ENCODE data around the gene RTKN. TPM values are rescaled to one million over a fixed set of nuclear protein-coding genes. Genes with fewer than 3 reads are reported as not detected.

The RTKN gene
- total and polyA plus RNA-seq, 9 donors = 35.4 to 58.5 (median 47.6) TPM

DNA sequence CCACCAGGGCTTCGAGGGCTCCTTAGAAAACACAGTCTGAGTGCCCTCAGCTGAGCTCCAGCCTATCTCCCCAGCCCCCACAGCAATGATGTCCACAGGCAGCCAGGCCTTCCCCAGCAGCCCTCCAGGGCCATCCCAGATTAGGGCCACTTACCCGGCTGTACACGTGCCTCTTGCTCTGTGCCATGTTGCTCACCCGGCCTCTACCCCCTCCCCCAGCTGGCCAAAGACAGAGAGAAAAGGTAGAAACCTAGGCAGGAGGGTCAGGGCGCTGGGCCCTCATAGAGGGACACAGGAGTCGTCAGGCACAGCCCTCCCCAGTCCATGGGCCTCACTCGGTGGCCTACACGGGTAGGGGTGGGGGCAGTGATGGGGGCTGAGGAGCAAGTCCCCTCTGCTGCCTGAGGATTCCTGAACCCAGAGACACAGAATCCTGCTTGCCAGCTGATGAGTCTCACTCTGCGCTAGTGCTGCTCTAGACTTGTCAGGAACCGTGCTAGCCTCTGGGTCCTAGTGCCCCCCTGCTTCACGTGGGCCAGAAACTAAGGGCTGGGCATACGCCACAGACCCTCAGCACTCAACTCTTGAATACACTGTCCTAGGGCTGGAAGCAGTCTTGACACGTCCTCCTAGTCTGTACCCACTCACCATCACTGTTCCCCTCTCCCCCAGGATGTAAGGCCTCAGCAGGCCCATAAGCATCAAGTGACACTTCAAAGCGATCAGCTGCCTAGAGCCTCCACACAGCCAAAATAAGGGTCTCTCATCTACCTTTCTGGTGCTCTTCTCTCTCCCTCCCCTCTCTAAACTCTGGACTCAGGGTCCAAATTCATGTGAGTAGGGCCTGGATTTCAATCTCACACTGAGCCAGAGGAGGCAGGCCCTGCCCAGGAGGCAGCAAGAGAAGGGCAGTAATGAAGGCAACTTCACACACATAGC is 61.6 kb downstream of the RTKN start, which contains the start of gene DCTN1:
Gene DCTN1, minus strand, starts transcription at position 461 of the 939 bp plus-strand sequence. Its CDS starts 274 bp downstream, at position 187.
- H3K36me3 ChIP-seq (ENCODE audit: control insufficient read depth, insufficient read depth, low read length) = peaks cover 40% of the 10 kb centered on the region
- no peaks in the 10 kb centered on the region for H3K9me3 ChIP-seq (replicated peaks; ENCODE audit: control insufficient read depth, low read depth, low read length)
- peak; percentile 86 for DNase-seq
- 6% methylated on average over 10 of the region's 14 CpGs for WGBS (ENCODE audit: insufficient coverage)
- H3K27ac ChIP-seq (ENCODE audit: low read length) = no peak within 1 kb of the TSS
- H3K4me3 ChIP-seq (ENCODE audit: low read length) = peak within 1 kb of the TSS; percentile 23
- peaks cover 10% of the 10 kb centered on the region for H3K4me1 ChIP-seq (ENCODE audit: control insufficient read depth, insufficient read depth, low read length)
- H3K27me3 ChIP-seq (ENCODE audit: control insufficient read depth, insufficient read depth, low read length) = no peaks in the 10 kb centered on the region

DNA sequence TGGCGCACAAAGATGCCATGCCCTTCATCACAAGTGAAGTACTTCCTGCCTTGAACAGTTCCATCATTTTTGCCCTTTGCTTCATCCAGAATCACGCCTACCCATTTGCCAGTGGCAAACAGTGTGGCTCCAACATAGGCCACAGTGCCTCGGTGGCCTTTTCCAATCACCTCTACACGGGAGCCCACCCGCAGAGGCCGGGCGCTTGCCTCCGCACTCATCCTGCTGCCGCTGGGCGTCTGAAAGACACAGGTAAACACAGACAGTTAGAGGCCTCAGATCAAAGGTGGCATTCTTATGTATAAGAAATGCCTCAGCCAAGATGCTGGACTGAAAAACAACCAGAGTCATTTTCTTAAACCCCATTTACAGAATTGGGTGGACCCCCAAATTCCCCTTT is 63.7 kb downstream of the RTKN start:
- H3K36me3 ChIP-seq (ENCODE audit: control insufficient read depth, insufficient read depth, low read length) = peaks cover 33% of the 10 kb centered on the region
- H3K4me1 ChIP-seq (ENCODE audit: control insufficient read depth, insufficient read depth, low read length) = peaks cover 25% of the 10 kb centered on the region
- no peak overlapping the region for H3K4me3 ChIP-seq (ENCODE audit: low read length)
- H3K27me3 ChIP-seq (ENCODE audit: control insufficient read depth, insufficient read depth, low read length) = no peaks in the 10 kb centered on the region
- WGBS (ENCODE audit: insufficient coverage) = 95% methylated on average over 9 of the region's 10 CpGs
- H3K27ac ChIP-seq (ENCODE audit: low read length) = no peak overlapping the region
- no peaks in the 10 kb centered on the region for H3K9me3 ChIP-seq (replicated peaks; ENCODE audit: control insufficient read depth, low read depth, low read length)
- DNase-seq = no peak

DNA sequence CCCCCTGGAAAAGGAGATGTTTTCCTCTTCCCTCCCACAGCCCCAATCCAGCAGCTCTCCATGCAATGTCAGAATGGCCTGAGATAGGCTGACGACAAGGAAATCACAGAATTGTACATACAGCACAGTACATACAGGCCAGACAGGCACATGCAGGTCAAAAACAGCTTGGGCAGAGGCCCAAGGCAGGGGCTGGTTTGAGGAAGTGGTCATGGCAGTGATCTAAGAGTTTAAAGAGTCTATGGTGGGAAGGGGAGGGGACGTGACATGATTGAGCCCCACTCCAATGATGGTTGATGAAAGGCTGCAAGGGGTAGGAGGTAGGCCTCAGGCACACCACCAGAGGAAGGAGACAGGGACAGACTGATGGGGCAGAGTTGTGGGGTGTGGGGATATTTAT is 65.9 kb downstream of the RTKN start:
- Histone ChIP-seq H3K4me3 (ENCODE audit: low read length) (no peak overlapping the region), H3K4me1 (ENCODE audit: control insufficient read depth, insufficient read depth, low read length) (peaks cover 33% of the 10 kb centered on the region)
- 96% methylated on average over 2 of the region's 2 CpGs for WGBS (ENCODE audit: insufficient coverage)

More for the DNA sequence above, 65.9 kb downstream of the RTKN start:
- no peak for DNase-seq
- Histone ChIP-seq H3K27me3 (ENCODE audit: control insufficient read depth, insufficient read depth, low read length) (no peaks in the 10 kb centered on the region), H3K27ac (ENCODE audit: low read length) (no peak overlapping the region), H3K36me3 (ENCODE audit: control insufficient read depth, insufficient read depth, low read length) (peaks cover 47% of the 10 kb centered on the region), H3K9me3 (replicated peaks; ENCODE audit: control insufficient read depth, low read depth, low read length) (no peaks in the 10 kb centered on the region)

Other genes starting within 250 kb of the RTKN start
- gene MTHFD2, start 243.3 kb downstream of the RTKN start, total RNA-seq = 27.3 TPM
- 10 to 100 TPM; 25.6 to 42.6 (median 31.9) TPM for gene MTHFD2, start 243.3 kb downstream of the RTKN start, polyA plus RNA-seq (ENCODE audit: insufficient read depth in 1 of 8, insufficient read length in 8 of 8, low replicate concordance in 1 of 8)
- gene SLC4A5, start 98.5 kb downstream of the RTKN start, total RNA-seq = 2.2 TPM
- gene SLC4A5, start 98.5 kb downstream of the RTKN start, polyA plus RNA-seq (ENCODE audit: insufficient read depth in 1 of 8, insufficient read length in 8 of 8, low replicate concordance in 1 of 8) = 1 to 10 TPM; 1.2 to 2.2 (median 1.6) TPM
- gene DCTN1, start 61.6 kb downstream of the RTKN start, total RNA-seq = 56.6 TPM
- 100 to 1,000 TPM in 7 of 8 donors, 10 to 100 TPM in 1; 96.4 to 129 (median 108) TPM for gene DCTN1, start 61.6 kb downstream of the RTKN start, polyA plus RNA-seq (ENCODE audit: insufficient read depth in 1 of 8, insufficient read length in 8 of 8, low replicate concordance in 1 of 8)
- gene C2orf81, start 20.3 kb downstream of the RTKN start, total RNA-seq = 1.4 TPM
- 1 to 10 TPM; 2.2 to 3.6 (median 2.7) TPM for gene C2orf81, start 20.3 kb downstream of the RTKN start, polyA plus RNA-seq (ENCODE audit: insufficient read depth in 1 of 8, insufficient read length in 8 of 8, low replicate concordance in 1 of 8)
- 7.5 TPM for gene WDR54, start 20.2 kb downstream of the RTKN start, total RNA-seq
- 10 to 100 TPM in 7 of 8 donors, 1 to 10 TPM in 1; 8.8 to 15.8 (median 12.0) TPM for gene WDR54, start 20.2 kb downstream of the RTKN start, polyA plus RNA-seq (ENCODE audit: insufficient read depth in 1 of 8, insufficient read length in 8 of 8, low replicate concordance in 1 of 8)
- 21.1 TPM for gene INO80B, start 13.2 kb upstream of the RTKN start, total RNA-seq
- gene INO80B, start 13.2 kb upstream of the RTKN start, polyA plus RNA-seq (ENCODE audit: insufficient read depth in 1 of 8, insufficient read length in 8 of 8, low replicate concordance in 1 of 8) = 10 to 100 TPM; 15.9 to 26.5 (median 21.5) TPM
- 44.3 TPM for gene WBP1, start 16.5 kb upstream of the RTKN start, total RNA-seq
- 10 to 100 TPM; 56.0 to 74.9 (median 66.8) TPM for gene WBP1, start 16.5 kb upstream of the RTKN start, polyA plus RNA-seq (ENCODE audit: insufficient read depth in 1 of 8, insufficient read length in 8 of 8, low replicate concordance in 1 of 8)
- gene MOGS, start 23.4 kb upstream of the RTKN start, total RNA-seq = 32.0 TPM
- 10 to 100 TPM; 33.8 to 41.3 (median 36.8) TPM for gene MOGS, start 23.4 kb upstream of the RTKN start, polyA plus RNA-seq (ENCODE audit: insufficient read depth in 1 of 8, insufficient read length in 8 of 8, low replicate concordance in 1 of 8)
- gene MRPL53, start 30.7 kb upstream of the RTKN start, total RNA-seq = 81.1 TPM
- gene MRPL53, start 30.7 kb upstream of the RTKN start, polyA plus RNA-seq (ENCODE audit: insufficient read depth in 1 of 8, insufficient read length in 8 of 8, low replicate concordance in 1 of 8) = 10 to 100 TPM; 52.5 to 87.9 (median 78.8) TPM
- 12.3 TPM for gene CCDC142, start 41.1 kb upstream of the RTKN start, total RNA-seq
- gene CCDC142, start 41.1 kb upstream of the RTKN start, polyA plus RNA-seq (ENCODE audit: insufficient read depth in 1 of 8, insufficient read length in 8 of 8, low replicate concordance in 1 of 8) = 10 to 100 TPM in 1 of 8 donors, 1 to 10 TPM in 7; 7.0 to 10.2 (median 8.3) TPM
- gene TTC31, start 41.1 kb upstream of the RTKN start, total RNA-seq = 12.2 TPM
- gene TTC31, start 41.1 kb upstream of the RTKN start, polyA plus RNA-seq (ENCODE audit: insufficient read depth in 1 of 8, insufficient read length in 8 of 8, low replicate concordance in 1 of 8) = 10 to 100 TPM; 17.5 to 25.7 (median 19.9) TPM
- gene LBX2, start 57.7 kb upstream of the RTKN start, total RNA-seq = 0.66 TPM
- 1 to 10 TPM in 3 of 8 donors, under 1 TPM in 5; 0.33 to 3.0 (median 0.89) TPM for gene LBX2, start 57.7 kb upstream of the RTKN start, polyA plus RNA-seq (ENCODE audit: insufficient read depth in 1 of 8, insufficient read length in 8 of 8, low replicate concordance in 1 of 8)
- gene PCGF1, start 65.8 kb upstream of the RTKN start, total RNA-seq = 11.4 TPM
- 10 to 100 TPM; 11.6 to 16.3 (median 13.2) TPM for gene PCGF1, start 65.8 kb upstream of the RTKN start, polyA plus RNA-seq (ENCODE audit: insufficient read depth in 1 of 8, insufficient read length in 8 of 8, low replicate concordance in 1 of 8)
- not detected for gene TLX2, start 72.5 kb upstream of the RTKN start, total RNA-seq
- gene TLX2, start 72.5 kb upstream of the RTKN start, polyA plus RNA-seq (ENCODE audit: insufficient read depth in 1 of 8, insufficient read length in 8 of 8, low replicate concordance in 1 of 8) = under 1 TPM in 1 of 8 donors, not detected in 7; 0.14 TPM
- gene DQX1, start 84.3 kb upstream of the RTKN start, total RNA-seq = 0.04 TPM
- 1 to 10 TPM in 1 of 8 donors, under 1 TPM in 6, not detected in 1; 0.11 to 1.3 (median 0.21) TPM for gene DQX1, start 84.3 kb upstream of the RTKN start, polyA plus RNA-seq (ENCODE audit: insufficient read depth in 1 of 8, insufficient read length in 8 of 8, low replicate concordance in 1 of 8)
- gene AUP1, start 87.8 kb upstream of the RTKN start, total RNA-seq = 58.5 TPM
- 10 to 100 TPM; 59.5 to 84.9 (median 66.6) TPM for gene AUP1, start 87.8 kb upstream of the RTKN start, polyA plus RNA-seq (ENCODE audit: insufficient read depth in 1 of 8, insufficient read length in 8 of 8, low replicate concordance in 1 of 8)
- 33.0 TPM for gene HTRA2, start 88.0 kb upstream of the RTKN start, total RNA-seq
- 10 to 100 TPM; 26.1 to 32.6 (median 28.8) TPM for gene HTRA2, start 88.0 kb upstream of the RTKN start, polyA plus RNA-seq (ENCODE audit: insufficient read depth in 1 of 8, insufficient read length in 8 of 8, low replicate concordance in 1 of 8)
- gene LOXL3, start 112.0 kb upstream of the RTKN start, total RNA-seq = 6.1 TPM
- 10 to 100 TPM in 1 of 8 donors, 1 to 10 TPM in 7; 6.2 to 10.8 (median 7.1) TPM for gene LOXL3, start 112.0 kb upstream of the RTKN start, polyA plus RNA-seq (ENCODE audit: insufficient read depth in 1 of 8, insufficient read length in 8 of 8, low replicate concordance in 1 of 8)
- 6.4 TPM for gene DOK1, start 112.8 kb upstream of the RTKN start, total RNA-seq
- 1 to 10 TPM; 6.6 to 8.7 (median 7.0) TPM for gene DOK1, start 112.8 kb upstream of the RTKN start, polyA plus RNA-seq (ENCODE audit: insufficient read depth in 1 of 8, insufficient read length in 8 of 8, low replicate concordance in 1 of 8)
- gene M1AP, start 206.4 kb upstream of the RTKN start, total RNA-seq = 0.18 TPM
- gene M1AP, start 206.4 kb upstream of the RTKN start, polyA plus RNA-seq (ENCODE audit: insufficient read depth in 1 of 8, insufficient read length in 8 of 8, low replicate concordance in 1 of 8) = under 1 TPM in 6 of 8 donors, not detected in 2; 0.06 to 0.34 (median 0.14) TPM
- 2.8 TPM for gene SEMA4F, start 212.3 kb upstream of the RTKN start, total RNA-seq
- 1 to 10 TPM; 2.1 to 4.6 (median 3.6) TPM for gene SEMA4F, start 212.3 kb upstream of the RTKN start, polyA plus RNA-seq (ENCODE audit: insufficient read depth in 1 of 8, insufficient read length in 8 of 8, low replicate concordance in 1 of 8)